IPS-20b (cell line): Measurements from ENCODE around the gene TACC3.
"Not testable (repeated sequence)": the region's sequence is repeated elsewhere in the genome, so short reads cannot be mapped to it uniquely, and the experiment has no call there.

Experiments
- H3K27ac ChIP-seq: one replicate; pipeline ENCODE4 v1.5.1; 2013; ENCODE audit warnings: low read length
- H3K27me3 ChIP-seq: 2 replicates; pipeline ENCODE4 v1.6.1; 2013; ENCODE audit warnings: mild to moderate bottlenecking, low read length, inconsistent platforms; ENCODE audit not compliant: insufficient read depth
- H3K36me3 ChIP-seq: 2 replicates; pipeline ENCODE4 v1.6.1; 2013; ENCODE audit warnings: low read depth, mild to moderate bottlenecking, inconsistent platforms, low read length, moderate library complexity; ENCODE audit not compliant: insufficient read depth
- H3K4me1 ChIP-seq: 2 replicates; pipeline ENCODE4 v1.6.1; 2013; ENCODE audit warnings: mild to moderate bottlenecking, control low read depth, inconsistent platforms, low read length, moderate library complexity; ENCODE audit not compliant: insufficient read depth
- H3K4me3 ChIP-seq: 2 replicates; pipeline ENCODE4 v1.5.1; 2013; ENCODE audit warnings: mild to moderate bottlenecking, low read length, inconsistent platforms
- H3K9ac ChIP-seq: 2 replicates; pipeline ENCODE4 v1.6.1; 2013; ENCODE audit warnings: low read depth, mild to moderate bottlenecking, inconsistent platforms, low read length, moderate library complexity
- H3K9me3 ChIP-seq: 2 replicates; pipeline ENCODE4 v1.6.1; 2013; ENCODE audit warnings: mild to moderate bottlenecking, low read depth, low read length, inconsistent platforms; ENCODE audit not compliant: insufficient read depth

Gene TACC3

GRCh38 chr4:1684506-1685234 is 36.7 kb upstream of the TACC3 start:
- Histone ChIP-seq H3K9ac (no peak overlapping the region), H3K36me3 (no peaks in the 10 kb centered on the region), H3K27me3 (peaks cover 22% of the 10 kb centered on the region), H3K4me1 (no peaks in the 10 kb centered on the region; the same call in 1 of the 2 replicates), H3K9me3 (no peaks in the 10 kb centered on the region), H3K4me3 (peak overlapping the region; percentile 35; the same call in 1 of the 2 replicates), H3K27ac (no peak overlapping the region)

DNA sequence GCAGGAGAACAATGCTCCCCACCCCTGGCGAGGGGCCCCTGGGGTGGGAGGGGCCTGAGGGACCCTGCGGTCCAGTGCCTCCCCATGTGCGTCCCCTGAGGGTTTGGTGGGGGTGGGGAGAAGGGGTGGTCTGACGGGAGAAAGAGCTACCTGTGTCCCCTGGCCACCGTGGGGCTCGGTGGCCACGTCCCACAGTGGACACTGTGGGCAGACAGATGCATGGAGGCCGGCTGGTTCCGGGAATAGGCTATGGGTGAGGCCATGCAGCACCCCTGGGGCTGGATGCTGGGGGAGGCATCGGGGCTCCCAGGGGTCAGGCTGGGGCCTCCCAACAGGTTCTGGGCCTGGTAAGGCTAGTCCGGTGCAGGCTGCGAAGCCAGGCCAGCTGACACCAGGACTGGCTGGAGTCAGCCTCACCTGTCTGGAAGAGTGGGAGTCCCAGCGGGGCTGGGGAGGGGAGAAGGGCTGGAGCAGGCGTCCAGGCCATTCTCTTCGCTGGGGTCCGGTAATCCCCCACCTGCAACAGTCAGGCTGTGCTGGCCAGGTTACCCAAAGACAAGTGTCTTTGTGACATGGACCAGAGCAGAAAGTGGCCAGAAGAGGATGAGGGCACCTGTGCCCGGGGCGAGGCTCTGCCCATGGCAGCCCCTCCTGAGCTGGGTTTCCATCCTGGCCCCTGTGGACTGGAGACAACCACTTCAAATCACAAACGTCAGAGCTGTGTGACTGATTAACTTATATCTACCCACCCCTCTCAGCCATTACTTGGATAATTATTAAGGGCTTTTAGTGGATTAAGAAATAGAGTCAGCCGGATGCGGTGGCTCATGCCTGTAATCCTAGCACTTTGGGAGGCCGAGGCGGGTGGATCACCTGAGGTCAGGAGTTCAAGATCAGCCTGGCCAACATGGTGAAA is 35.8 kb upstream of the TACC3 start:
- Histone ChIP-seq H3K9me3 (no peaks in the 10 kb centered on the region), H3K27me3 (peaks cover 22% of the 10 kb centered on the region), H3K4me1 (no peaks in the 10 kb centered on the region; the same call in 1 of the 2 replicates), H3K4me3 (no peak overlapping the region), H3K36me3 (peaks cover 1% of the 10 kb centered on the region; the same call in 1 of the 2 replicates), H3K9ac (no peak overlapping the region), H3K27ac (no peak overlapping the region)

- Histone ChIP-seq H3K27ac (no peak overlapping the region), H3K27me3 (peaks cover 22% of the 10 kb centered on the region), H3K4me3 (no peak overlapping the region), H3K36me3 (peaks cover 12% of the 10 kb centered on the region), H3K4me1 (no peaks in the 10 kb centered on the region; the same call in 1 of the 2 replicates), H3K9me3 (no peaks in the 10 kb centered on the region), H3K9ac (no peak overlapping the region)
These were observed 34.8 kb upstream of the TACC3 start for GRCh38 chr4:1686440-1687036.

DNA sequence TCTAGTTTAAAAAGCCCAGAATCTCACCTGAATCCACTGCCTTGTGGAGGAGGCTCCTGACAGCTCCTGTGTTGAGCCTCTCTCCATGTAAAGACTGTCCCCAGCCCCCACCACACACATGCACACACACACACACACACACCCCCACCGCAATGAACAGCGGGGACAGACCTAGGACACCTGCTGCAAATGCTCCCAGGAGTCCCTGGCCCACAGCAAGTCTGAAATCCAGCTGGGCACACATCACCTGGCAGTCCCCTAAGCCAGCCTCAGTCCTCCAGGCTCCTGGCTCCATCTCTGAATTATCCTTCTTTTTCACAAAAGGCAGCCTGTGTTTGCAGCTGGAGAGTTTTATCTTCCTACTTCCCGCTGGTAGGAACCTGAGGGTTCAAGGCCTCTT is 30.6 kb upstream of the TACC3 start:
- Histone ChIP-seq H3K36me3 (peaks cover 50% of the 10 kb centered on the region), H3K27me3 (no peaks in the 10 kb centered on the region), H3K4me1 (no peaks in the 10 kb centered on the region)

GRCh38 chr4:1691737-1692373 is 29.5 kb upstream of the TACC3 start:
- no peaks in the 10 kb centered on the region for H3K4me1 ChIP-seq
- no peak overlapping the region for H3K4me3 ChIP-seq
- H3K9me3 ChIP-seq = no peaks in the 10 kb centered on the region
- H3K36me3 ChIP-seq = peaks cover 62% of the 10 kb centered on the region
- H3K27me3 ChIP-seq = no peaks in the 10 kb centered on the region
- no peak overlapping the region for H3K27ac ChIP-seq
- H3K9ac ChIP-seq = no peak overlapping the region

More for the DNA sequence above, 30.6 kb upstream of the TACC3 start:
- H3K27ac ChIP-seq = no peak overlapping the region
- H3K9me3 ChIP-seq = no peaks in the 10 kb centered on the region
- no peak overlapping the region for H3K9ac ChIP-seq
- no peak overlapping the region for H3K4me3 ChIP-seq

GRCh38 chr4:1693131-1693896 is 28.0 kb upstream of the TACC3 start:
- Histone ChIP-seq H3K9me3 (no peaks in the 10 kb centered on the region), H3K27me3 (no peaks in the 10 kb centered on the region), H3K27ac (no peak overlapping the region), H3K4me1 (no peaks in the 10 kb centered on the region), H3K9ac (no peak overlapping the region), H3K4me3 (no peak overlapping the region), H3K36me3 (peaks cover 71% of the 10 kb centered on the region)

GRCh38 chr4:1695913-1696312 is 25.4 kb upstream of the TACC3 start:
- Histone ChIP-seq H3K36me3 (peaks cover 92% of the 10 kb centered on the region), H3K27ac (no peak overlapping the region), H3K9ac (no peak overlapping the region), H3K27me3 (no peaks in the 10 kb centered on the region), H3K4me3 (no peak overlapping the region), H3K9me3 (no peaks in the 10 kb centered on the region), H3K4me1 (no peaks in the 10 kb centered on the region)

- not testable (repeated sequence) for H3K27me3 ChIP-seq, H3K4me3 ChIP-seq, H3K9me3 ChIP-seq, H3K4me1 ChIP-seq, H3K27ac ChIP-seq, H3K9ac ChIP-seq
- peaks cover 94% of the 10 kb centered on the region for H3K36me3 ChIP-seq
These were observed 19.6 kb upstream of the TACC3 start for GRCh38 chr4:1701671-1702070.

DNA sequence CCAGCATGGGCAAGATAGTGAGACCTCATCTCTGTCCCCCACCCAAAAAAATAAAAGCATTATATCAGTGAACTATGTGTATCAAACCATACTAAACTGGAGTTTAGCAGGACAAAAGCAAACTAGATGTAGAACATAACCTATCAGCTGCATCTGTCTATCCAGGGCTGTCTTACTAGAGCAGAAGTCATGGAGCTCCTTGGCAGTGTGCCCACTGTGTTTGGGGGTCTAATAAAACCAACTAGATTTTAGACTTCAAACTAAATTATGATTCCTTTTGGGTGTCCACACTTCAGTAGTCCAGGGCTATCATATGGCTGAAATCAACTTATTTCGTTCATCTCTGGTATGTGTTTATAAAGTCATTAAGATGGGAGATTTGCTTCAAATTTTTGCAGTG is 17.5 kb upstream of the TACC3 start:
- H3K9me3 ChIP-seq = no peaks in the 10 kb centered on the region
- H3K4me1 ChIP-seq = no peaks in the 10 kb centered on the region
- no peak overlapping the region for H3K27ac ChIP-seq
- no peaks in the 10 kb centered on the region for H3K27me3 ChIP-seq
- H3K9ac ChIP-seq = no peak overlapping the region
- no peak overlapping the region for H3K4me3 ChIP-seq
- peaks cover 85% of the 10 kb centered on the region for H3K36me3 ChIP-seq

DNA sequence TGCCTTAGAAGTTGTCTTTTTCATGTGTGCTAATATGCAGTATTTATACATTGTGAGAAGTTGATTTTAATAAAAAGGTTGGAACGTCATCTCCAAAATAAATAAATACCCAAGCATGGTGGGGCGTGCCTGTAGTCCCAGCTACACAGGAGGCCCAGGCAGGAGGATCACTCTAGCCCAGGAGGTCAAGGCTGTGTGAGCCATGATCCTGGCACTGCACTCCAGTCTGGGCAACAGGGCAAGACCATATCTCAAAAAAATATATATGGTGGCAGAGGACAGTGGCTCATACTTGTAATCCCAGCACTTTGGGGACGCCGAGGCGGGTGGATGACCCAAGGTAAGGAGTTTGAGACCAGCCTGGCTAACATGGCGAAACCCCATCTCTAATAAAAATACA is 15.6 kb upstream of the TACC3 start:
- Histone ChIP-seq H3K9me3 (no peaks in the 10 kb centered on the region), H3K27me3 (no peaks in the 10 kb centered on the region; the same call in 1 of the 2 replicates), H3K9ac (no peak overlapping the region), H3K36me3 (peaks cover 74% of the 10 kb centered on the region), H3K4me1 (no peaks in the 10 kb centered on the region; the same call in 1 of the 2 replicates), H3K27ac (no peak overlapping the region), H3K4me3 (no peak overlapping the region)

DNA sequence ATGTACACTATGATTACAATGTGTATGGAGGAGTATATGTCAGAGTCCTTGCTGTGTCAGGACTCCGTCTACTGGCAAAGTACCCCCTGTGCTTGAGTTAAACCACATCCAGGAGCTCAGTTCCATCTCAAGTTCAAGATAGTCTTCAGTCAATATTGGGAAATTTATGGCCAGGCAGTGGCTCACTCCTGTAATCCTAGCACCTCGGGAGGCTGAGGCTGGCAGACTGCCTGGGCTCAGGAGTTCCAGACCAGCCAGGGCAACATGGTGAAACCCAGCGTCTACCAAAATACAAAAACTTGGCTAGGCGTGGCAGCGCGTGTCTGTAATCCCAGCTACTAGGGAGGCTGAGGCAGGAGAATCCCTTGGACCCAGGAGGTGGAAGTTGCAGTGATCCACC is 15.0 kb upstream of the TACC3 start:
- Histone ChIP-seq H3K4me3 (no peak overlapping the region), H3K36me3 (peaks cover 68% of the 10 kb centered on the region), H3K9me3 (no peaks in the 10 kb centered on the region)

More for the DNA sequence above, 15.0 kb upstream of the TACC3 start:
- no peak overlapping the region for H3K9ac ChIP-seq
- no peak overlapping the region for H3K27ac ChIP-seq
- peaks cover 6% of the 10 kb centered on the region; the same call in 1 of the 2 replicates for H3K27me3 ChIP-seq
- H3K4me1 ChIP-seq = no peaks in the 10 kb centered on the region; the same call in 1 of the 2 replicates
